Stimulated activated naive CD8-positive, alpha-beta T cell treated with anti-CD3 and anti-CD28 coated beads, Interleukin-15, Interleukin-2, amounts not matched to agents 100 U/mL and 50 U/mL, for 24 hours (primary cell): ENCODE results near the gene MAMDC4.
"Not testable (repeated sequence)": the region's sequence is repeated elsewhere in the genome, so short reads cannot be mapped to it uniquely, and the experiment has no call there.

Experiments used
- ATAC-seq: fragments of 150-1000 bp; cut with Tn5 transposase; one replicate; pipeline ENCODE4 v1.10.0; 2021
- DNase-seq: peaks from one replicate; pipeline ENCODE4 v3.0.0; 2021

The MAMDC4 gene

DNA sequence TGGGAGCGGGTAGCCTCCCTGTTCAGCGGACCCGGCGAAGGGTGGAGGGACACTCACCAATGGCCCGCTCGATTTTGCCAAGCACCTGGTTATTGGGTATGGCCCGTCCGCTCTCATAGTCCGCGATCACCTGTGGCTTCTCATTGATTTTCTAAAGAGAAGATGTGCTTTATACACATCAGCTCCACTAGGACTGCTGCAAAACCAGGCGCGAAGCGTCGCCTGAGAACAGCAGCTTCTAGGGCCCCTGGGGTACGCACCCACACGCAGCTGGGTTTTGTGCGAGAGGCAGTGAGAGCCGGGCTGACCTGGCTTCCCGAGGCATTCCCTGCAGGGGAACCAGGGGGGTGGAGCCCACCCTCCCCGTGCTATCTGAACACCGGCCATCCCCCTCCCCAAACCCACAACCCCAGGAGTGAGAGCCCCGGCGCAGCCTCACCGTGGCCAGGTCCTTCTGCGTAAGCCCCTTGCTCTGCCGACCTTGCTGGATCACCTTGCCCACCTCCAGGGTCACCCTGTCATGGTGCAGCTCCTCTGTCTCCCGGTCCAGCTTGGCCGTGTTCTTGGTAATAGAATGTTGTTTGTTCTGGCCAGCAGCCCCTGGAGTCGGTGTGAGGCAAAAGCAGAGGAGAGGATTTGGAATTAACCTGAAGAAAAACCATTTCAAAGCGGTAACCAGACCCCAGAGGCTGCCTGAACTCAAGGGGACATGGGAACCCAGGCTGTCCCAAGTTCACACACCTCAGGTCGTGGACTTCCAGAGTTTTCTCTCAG is 10.9 kb downstream of the MAMDC4 start:
- ATAC-seq (no peak), DNase-seq (no peak)

DNA sequence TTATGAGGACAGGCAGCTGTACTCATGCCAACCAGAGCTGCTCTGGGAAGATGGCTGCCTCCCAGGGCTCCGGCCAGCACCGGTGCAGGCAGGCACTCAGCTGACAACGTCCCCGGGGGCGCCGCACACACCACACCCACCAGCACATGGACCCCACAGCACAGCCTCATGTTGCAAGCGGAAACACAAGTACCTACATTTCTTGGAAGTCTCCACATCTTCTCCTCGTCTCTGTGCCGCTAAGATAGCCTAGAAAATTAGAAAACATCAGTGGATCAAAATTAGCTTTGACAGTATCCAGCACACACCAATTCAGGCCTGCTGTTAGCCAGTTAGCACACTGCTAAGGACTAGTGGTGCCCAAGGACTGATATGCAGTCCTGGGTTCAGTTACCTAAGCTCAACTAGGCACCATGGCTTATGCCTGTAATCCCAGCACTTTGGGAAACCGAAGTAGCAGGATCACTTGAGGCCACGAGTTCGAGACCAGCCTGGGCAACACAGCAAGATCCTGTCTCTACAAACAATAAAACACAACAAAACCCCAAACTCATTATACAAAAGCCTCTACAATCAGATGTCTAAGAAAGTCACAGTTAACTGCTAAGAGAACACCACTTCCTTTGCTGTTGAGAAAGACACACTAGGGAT is 11.6 kb downstream of the MAMDC4 start:
- no peak for DNase-seq
- no peak for ATAC-seq

DNA sequence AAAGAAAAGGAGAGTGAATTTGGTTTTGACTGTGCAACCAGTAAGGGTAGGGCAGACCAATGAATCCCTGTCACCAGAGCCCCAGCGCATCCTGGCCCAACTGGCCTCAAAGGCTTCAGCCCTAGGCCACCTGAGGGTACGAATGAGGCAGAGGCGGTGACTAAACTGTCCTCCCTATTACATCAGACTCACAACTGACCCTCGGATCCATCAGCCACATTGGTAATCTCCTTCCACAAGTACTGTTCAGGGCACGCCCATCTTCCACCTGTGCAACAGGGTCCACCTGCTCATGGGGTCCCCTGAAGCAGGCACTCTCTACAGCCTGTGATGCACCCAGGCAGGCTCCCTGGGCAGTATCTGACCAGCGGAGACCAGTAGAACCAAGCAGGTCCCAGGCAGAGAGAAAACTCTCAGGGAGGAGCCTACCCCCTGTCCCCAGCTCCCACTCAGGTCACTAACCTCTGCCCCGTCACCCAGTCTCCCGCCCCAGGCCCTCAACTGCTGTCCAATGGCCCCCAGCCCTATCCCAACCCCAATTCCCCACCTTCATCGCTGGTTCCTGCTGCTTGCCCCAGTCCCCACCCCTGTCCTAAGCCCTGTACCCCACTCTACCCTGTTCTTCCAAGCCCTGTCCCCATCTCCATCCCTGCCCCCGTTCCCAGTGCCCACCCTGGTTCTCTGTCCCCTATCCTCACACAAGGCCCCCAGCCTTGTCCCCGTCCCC is 13.1 kb downstream of the MAMDC4 start:
- DNase-seq = no peak
- ATAC-seq = no peak

DNA sequence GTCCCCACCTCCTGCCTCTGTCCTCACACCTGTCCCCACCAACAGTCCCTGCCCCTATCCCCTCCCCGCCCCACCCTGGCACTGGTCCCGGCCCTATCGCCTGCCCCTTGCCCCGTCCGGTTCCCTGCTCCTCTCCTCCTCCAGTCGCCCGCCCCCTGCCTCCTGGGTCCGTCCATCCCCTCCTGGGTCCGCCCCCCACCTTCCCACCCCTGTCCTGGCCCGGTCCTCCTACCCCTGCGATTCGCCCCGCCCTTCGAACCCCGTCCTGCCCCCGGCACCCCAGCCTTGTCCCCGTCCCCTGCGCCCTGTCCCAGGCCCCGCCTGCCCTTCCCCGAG is 13.6 kb downstream of the MAMDC4 start:
- peak; percentile 14 for ATAC-seq
- peak; percentile 37 for DNase-seq

DNA sequence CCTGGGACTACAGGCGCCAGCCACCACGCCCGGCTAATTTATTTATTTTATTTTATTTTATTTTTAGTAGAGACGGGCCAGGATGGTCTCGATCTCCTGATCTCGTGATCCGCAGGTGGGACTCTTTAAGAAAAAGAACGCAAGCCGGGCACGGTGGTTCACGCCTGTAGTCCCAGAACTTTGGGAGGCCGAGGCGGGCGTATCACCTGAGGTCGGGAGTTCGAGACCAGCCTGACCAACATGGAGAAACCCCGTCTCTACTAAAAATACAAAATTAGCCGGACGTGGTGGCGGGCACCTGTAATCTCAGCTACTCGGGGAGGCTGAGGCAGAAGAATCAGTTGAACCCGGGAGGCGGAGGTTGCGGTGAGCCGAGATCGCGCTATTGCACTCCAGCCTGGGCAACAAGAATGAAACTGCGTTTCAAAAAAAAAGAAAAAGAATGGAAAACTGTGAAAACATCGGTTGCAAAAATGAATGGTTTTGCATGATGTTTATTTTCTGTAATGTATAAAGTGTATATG is 14.8 kb downstream of the MAMDC4 start:
- DNase-seq, ATAC-seq: not testable (repeated sequence)

DNA sequence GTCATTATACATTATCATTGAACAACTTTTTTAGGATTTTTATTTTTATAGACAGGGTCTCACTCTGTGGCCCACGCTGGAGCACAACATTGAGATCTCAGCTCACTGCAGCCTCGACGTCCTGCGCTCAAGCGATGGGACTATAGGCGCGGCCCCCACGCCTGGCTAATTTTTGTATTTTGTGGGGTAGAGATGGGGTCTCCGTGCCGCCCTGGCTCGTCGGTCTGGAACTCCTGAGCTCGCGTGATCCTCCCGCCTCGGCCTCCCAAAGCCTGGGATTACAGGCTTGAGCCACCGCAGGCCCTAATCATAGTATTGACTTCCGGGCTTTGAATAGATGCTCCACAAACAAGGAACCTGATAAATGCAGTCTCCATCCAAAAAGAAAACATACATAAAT is 15.3 kb downstream of the MAMDC4 start:
- ATAC-seq (no peak), DNase-seq (no peak)

DNA sequence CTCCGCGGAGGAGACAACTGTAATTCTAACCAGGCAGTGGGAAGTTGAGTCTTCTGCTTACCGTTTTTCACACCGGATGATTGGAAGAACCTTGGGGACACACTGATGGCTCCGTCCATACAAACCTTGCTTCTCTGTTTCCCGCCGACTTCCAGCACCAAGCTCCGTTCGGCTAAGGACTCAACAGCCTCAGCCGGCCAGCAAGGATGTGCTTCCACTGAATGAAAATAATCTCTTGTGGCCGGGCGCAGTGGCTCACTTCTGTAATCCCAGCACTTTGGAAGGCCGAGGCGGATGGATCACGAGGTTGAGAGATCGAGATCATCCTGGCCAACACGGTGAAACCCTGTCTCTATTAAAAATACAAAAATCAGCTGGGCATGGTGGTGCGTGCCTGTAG is 15.8 kb downstream of the MAMDC4 start:
- ATAC-seq (no peak), DNase-seq (no peak)

DNA sequence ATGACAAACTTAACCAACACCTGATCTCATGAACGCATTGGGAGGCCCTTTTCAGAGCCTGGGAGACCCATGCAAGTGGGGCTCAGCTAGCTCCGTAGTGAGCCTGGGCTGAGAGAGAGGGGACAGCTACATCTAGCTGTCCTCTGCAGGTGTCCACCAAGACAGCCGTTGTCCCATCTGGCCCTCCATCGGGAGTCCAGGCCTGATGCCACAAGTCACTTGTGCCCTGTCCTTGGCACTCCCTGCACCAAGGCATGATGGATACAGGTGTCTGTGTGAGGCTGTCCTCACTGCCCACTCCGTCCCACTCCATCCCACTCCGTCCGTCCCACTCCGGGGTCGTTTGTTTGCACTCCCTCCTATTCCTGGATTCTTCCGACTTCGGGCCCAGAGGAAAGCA is 16.5 kb downstream of the MAMDC4 start:
- DNase-seq = no peak
- ATAC-seq = no peak

DNA sequence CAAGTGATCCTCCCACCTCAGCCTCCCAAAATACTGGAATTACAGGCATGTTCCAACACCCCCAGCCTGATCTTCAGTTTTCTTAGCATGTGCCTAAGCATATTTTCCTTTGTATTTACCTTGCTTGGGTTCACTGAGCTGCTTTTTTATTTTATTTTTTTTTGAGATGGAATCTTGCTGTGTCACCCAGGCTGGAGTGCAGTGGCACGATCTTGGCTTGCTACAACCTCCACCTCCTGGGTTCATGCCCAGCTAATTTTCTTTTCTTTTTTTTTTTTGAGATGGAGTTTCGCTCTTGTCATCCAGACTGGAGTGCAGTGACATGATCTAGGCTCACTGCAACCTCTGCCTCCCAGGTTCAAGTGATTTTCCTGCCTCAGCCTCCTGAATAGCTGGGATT is 17.5 kb downstream of the MAMDC4 start:
- ATAC-seq, DNase-seq: not testable (repeated sequence)

DNA sequence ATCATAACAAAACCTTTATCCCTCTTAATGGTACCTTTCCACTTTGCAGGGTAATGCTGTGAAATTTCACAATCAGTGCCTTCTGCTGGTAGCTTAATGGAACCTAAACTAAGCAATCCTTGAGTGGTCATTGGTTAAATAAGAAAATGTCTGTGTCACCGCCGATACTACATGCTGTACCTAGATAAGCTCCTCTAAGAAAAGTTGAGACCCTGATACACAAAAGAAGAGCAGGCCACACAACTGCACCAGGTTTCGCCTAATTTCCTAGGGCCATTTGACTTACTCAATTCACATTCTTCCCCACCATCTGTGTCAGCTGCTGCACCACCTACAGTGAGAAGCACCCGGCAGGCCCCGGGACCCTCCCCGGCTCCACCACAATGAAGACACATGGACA is 23.0 kb downstream of the MAMDC4 start:
- DNase-seq = no peak
- no peak for ATAC-seq

DNA sequence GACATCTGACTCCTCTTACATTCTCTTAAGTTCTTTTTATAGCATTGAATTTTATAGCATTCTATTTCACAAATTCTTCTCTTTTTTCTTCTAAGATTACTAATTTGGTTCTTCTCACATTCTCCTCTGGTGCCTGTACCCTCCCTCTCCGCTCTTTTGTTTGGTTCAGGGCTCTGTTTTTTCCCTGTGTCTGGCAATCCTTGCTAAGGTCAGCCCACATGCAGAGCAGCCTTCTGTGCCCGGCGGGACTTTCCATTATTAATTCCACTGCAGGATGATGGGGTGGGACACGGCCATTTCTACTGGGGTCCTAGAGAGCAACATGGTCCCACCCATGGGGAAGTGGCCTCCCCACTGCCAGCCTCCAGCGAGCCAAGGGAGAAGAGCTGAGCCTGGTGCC is 24.3 kb downstream of the MAMDC4 start:
- ATAC-seq = no peak
- DNase-seq = no peak

DNA sequence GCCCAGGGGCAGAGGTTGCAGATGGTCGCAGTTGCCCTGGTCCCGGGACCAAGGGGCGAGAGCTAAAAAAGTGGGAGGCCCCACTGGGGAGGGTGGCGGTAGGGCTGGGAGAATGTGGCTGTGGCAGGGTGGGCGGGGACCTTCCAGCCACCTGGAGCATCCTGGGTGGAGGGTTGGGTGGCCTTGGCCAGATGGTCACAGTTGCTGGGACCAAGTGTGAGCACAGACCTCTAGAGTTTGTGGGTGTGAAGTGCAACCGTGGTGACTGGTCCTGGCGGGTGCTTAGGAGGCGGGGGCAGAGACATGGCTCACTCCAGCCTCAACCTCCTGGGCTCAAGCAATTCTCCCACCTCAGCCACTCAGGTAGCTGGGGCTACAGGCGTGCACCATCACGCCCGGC is 28.5 kb downstream of the MAMDC4 start:
- no peak for DNase-seq

DNA sequence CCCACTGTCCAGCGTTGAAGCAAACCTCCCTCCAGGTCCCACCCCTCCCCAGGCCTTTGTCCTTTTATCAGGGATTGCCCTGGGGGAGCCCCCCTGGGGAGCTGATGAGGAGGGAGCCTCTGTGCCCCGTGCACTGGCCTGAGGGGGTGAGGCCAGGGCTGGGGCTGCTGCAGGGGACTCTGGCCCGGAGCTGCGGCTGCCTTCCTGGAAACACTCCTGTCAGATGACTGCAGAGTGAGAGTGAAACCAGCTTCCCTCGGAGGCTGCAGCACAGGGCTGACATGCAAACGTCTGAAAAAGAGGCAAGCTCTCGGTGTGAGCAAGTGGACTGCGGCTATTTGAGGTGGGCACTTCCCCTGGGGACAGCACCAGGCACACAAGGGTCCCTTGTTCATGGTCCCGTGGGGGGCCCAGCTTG is 29.6 kb downstream of the MAMDC4 start:
- DNase-seq = peak; percentile 72
- peak; percentile 29 for ATAC-seq

More for the DNA sequence above, 28.5 kb downstream of the MAMDC4 start:
- ATAC-seq = no peak

DNA sequence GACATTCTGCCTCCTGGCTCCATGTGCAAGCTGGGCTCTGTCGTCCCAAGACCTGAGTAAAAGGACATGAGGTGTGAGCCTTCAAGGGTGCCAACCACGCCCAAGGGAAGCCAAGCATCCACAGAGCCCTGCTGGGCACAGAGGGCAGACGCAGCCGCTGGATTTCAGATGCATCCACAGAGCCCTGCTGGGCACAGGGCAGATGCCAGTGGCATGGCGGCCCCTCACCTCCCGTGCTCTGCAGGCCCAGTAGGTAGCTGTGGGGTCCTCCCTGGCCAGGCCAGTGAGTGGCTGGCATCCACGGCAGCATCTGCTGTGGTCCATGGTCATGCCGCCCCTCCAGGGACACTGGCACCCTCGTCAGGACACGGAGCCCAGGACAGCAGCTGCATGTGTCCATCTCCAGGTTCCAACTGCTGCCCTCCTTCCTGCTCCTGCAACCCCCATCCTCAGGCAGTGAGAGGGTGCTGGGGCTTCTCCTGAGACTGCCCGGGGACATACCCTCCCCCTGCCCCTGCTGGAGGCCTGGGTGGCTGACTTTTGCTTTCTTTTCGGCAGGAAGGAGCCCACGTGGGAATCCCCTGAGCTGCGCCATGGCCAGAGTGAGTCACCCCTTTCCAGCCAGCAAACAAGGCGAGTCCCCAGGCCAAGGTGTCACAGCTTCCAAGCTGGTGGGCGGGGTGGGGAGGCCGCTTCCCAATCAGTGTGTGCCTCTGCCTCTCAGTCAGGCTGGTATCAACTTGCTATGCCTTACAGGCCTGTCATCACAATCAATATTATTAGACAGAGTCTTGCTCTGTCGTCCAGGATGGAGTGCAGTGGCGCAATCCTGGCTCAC is 30.2 kb downstream of the MAMDC4 start:
- ATAC-seq (peak; percentile 70), DNase-seq (peak; percentile 93)

DNA sequence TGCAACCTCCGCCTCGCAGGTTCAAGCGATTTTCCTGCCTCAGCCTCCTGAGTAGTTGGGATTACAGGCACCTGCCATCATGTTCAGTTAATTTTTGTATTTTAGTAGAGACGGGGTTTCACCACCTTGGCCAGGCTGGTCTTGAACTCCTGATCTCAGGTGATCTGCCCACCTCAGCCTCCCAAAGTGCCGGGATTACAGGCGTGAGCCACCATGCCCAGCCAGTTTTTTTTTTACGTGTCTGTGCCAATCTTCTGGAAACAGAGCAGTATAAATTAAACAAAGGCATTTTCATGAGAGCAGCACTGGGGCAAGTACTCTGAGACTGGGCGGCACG is 30.8 kb downstream of the MAMDC4 start:
- not testable (repeated sequence) for ATAC-seq, DNase-seq

DNA sequence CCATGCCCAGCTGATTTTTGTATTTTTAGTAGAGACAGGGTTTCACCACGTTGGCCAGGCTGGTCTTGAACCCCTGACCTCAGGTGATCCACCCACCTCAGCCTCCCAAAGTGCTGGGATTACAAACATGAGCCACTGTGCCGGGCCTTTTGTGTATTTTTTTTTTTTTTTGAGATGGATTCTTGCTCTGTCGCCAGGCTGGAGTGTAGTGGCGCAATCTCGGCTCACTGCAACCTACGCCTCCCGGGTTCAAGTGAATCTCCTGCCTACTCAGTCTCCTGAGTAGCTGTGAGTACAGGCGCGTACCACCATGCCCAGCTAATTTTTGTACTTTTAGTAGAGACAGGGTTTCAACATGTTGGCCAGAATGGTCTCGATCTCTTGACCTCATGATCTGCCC is 31.5 kb downstream of the MAMDC4 start:
- ATAC-seq = not testable (repeated sequence)

DNA sequence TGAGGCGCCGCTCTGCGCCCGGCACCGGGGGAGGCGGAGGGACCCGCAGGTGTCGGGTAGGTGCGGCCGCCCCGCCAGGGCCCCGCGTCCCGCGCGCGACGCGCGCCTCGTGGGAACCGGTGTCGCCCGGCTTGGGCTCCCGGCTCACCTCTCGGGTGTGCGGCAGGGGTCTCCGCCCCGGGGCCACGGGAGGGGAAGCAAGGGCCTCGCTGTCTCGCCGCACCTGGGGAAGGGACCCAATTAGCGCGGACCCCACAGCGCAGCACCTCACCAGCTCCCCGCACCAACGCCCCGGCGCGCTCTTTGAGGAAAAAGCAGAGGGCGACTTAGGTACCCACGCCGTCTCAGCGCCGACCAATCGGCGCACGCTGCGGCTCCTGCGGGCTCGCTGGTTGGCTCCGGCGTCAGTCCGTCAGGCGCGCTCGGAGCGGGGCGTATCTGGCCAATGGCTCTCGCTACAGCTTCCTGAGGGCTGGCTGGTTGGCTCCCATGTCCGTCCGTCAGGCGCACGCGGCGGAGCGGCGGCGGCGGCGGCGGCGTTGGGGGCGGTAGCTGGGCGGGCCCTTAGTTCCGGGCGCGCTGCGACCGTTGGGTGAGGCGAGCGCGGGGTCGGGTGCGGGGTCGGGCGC is 33.9 kb downstream of the MAMDC4 start, which contains the start of gene TRAF2:
Gene TRAF2 (plus strand): TSS at position 567 of the 629 bp plus-strand sequence. CDS start 12,225 bp downstream, outside the sequence.
- DNase-seq (peak; percentile 98), ATAC-seq (peak; percentile 87)

More for the DNA sequence above, 31.5 kb downstream of the MAMDC4 start:
- DNase-seq = not testable (repeated sequence)

DNA sequence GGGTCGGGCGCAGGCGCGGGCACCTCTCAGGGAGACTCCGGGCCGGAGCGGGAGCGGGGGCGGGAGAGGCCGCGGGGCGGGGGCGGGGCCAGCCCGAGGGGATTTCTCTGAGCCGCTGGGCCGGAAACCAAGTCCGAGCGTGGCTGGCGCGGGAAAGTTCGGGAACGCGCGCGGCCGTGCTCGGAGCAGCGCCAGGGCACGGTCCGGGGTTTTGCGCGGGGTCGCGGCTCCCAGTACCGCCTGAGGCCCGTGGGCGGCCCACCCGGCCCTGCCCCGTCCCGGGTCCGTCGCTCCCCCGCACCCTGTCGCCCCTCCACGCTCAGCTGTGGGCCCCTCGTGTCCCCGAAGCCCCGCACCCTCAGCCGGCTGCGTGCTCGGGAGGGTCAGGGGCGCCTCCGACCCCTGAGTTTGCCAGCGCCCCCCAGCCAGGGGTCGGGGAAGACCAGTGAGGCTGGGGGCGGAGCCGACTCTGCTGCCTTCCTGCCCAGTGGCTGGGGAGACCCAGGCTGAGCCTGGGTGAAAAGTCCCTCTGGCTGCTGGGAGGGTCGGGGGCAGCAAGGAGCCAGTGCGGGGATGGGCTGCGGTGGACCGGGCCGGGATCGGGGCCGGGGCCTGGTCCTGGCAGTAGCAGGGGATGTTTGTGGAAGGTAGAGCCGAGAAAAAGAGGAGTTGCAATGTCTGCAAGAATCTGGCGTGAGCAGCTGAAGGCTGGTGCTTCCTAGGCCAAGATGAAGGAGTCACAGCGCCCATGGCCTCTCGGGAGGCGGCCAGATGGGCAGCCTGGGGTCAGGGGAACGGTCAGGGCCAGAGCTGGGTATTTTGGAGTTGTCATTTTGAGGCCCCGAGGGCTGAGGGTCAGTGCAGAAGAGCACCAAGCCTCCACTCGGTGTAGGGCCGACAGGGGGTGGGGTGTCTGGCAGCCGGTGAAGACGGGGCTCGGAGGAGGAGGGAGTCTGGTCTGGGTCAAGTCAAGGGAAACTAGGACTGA is 34.8 kb downstream of the MAMDC4 start:
- DNase-seq (peak; percentile 45), ATAC-seq (no peak)

DNA sequence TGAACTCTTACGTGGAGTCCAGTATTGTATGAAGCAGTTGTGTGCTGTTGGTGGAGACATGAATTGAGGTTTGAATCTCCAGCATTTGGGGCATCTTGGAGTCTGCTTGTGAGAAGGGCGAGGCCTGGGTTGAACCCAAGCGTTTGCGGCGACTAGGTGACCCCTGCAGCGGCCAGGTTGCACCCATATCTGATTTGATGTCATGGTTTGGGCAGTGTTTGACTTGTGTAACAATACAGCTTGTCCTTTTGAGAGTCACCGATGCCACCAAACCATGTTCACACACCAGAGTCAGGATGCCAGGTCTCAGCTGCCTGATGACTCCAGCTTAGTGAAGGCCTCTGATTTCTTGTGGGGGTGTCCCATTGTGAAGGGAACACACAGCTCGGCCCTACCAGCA is 36.3 kb downstream of the MAMDC4 start:
- ATAC-seq (no peak), DNase-seq (no peak)

DNA sequence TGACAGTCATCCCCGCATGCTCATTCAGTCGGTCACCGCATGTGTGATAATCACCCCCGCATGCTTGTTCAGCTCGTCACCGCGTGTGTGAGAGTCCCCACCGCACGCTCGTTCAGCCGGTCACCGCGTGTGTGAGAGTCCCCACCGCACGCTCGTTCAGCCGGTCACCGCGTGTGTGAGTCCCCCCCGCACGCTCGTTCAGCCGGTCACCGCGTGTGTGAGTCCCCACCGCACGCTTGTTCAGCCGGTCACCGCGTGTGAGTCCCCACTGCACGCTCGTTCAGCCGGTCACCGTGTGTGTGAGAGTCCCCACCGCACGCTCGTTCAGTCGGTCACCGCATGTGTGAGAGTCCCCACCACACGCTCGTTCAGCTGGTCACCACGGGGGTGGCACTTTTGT is 37.7 kb downstream of the MAMDC4 start:
- ATAC-seq (no peak), DNase-seq (no peak)
